AG04450 (cell line): Measurements from ENCODE around the gene NSMCE1. TPM values are rescaled to one million over a fixed set of nuclear protein-coding genes. Genes with fewer than 3 reads are reported as not detected.

Experiments
- CTCF ChIA-PET: fragments of 300-600, 350-600 bp; formaldehyde crosslinking; extraction: SDS; loops from one replicate; lab custom pipeline; 2022; ENCODE audit warnings: antibody characterized with exemption, inconsistent platforms; lab: Charles Lee
- POLR2A ChIA-PET: fragments of 350-600 bp; formaldehyde crosslinking; extraction: SDS; loops from one replicate; lab custom pipeline; 2021; ENCODE audit warnings: antibody characterized with exemption, inconsistent platforms; lab: Yijun Ruan, JAX
- DNase-seq: peaks from one replicate; pipeline ENCODE4 v3.0.0-alpha.2; 2011; ENCODE audit warnings: low read depth, low spot score
- H3K27ac ChIP-seq: one replicate; pipeline ENCODE4 v1.5.1; 2012; ENCODE audit warnings: low read depth, low read length, control low read depth
- H3K27me3 ChIP-seq: one replicate; pipeline ENCODE4 v1.6.0; 2012; ENCODE audit warnings: low read length; ENCODE audit not compliant: control insufficient read depth, insufficient read depth
- H3K4me3 ChIP-seq: 2 replicates; pipeline ENCODE4 v1.5.1; 2011; ENCODE audit warnings: mild to moderate bottlenecking, low read depth, low read length, control low read depth
- H3K9me3 ChIP-seq: 2 replicates; pipeline ENCODE4 v1.5.1; 2012; ENCODE audit warnings: low read length; ENCODE audit not compliant: control insufficient read depth, insufficient read depth
- CTCF ChIP-seq: IDR thresholded peaks from 2 replicates; pipeline ENCODE4 v1.5.1; 2011; ENCODE audit warnings: low read depth, low read length, control low read depth, inconsistent platforms
- polyA plus RNA-seq: library from polyadenylated mRNA; depleted of rRNA; stranded (reverse); fragments of >200 nt; gene quantifications from 2 replicates; pipeline ENCODE4 v1.2.3, GENCODE V29; 2011

NSMCE1 gene
- polyA plus RNA-seq, 1 experiment, result 35.4 TPM

DNA sequence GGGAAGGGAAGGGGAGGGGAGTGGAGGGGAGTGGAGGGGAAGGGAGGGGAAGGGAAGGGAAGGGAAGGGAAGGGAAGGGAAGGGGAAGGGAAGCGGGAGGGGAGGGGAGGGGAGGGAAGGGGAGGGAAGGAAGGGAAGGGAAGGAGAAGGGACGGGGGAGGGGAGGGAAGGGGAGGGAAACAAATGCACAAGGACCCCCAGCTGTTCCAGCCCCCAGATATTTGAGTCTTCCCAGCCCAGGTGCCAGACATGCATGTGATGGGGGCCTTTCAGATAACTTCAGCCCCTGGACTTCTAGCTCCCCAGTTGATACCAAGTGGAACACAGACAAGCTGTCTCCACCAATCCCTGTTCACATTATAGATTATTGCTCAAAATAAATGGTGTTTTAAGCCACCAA is 79.9 kb downstream of the NSMCE1 start:
- TF ChIP-seq CTCF, result no peak
- H3K4me3 ChIP-seq, result no peak overlapping the region
- ChIA-PET CTCF (interaction anchor here (1.3 to 1.4 kb wide), 2 partner anchors 9 to 36 kb away, joined by 4 to 6 read pairs; no protein-coding TSS in a partner anchor), POLR2A (no interaction called here)
- H3K9me3 ChIP-seq, result no peaks in the 10 kb centered on the region; the same call in 1 of the 2 replicates
- H3K27me3 ChIP-seq, result peaks cover 15% of the 10 kb centered on the region
- H3K27ac ChIP-seq, result no peak overlapping the region
- DNase-seq, result no peak

- H3K9me3 ChIP-seq, result no peaks in the 10 kb centered on the region; the same call in 1 of the 2 replicates
- no peak for DNase-seq
- no peak for TF ChIP-seq CTCF
- H3K27me3 ChIP-seq, result peaks cover 7% of the 10 kb centered on the region
- H3K27ac ChIP-seq, result no peak overlapping the region
- no peak overlapping the region for H3K4me3 ChIP-seq
- ChIA-PET CTCF (no interaction called here), POLR2A (no interaction called here)
Measured at GRCh38 chr16:27185776-27186130, 82.8 kb downstream of the NSMCE1 start.

GRCh38 chr16:27182906-27183405 is 85.6 kb downstream of the NSMCE1 start:
- H3K9me3 ChIP-seq, result no peaks in the 10 kb centered on the region
- no peak overlapping the region for H3K4me3 ChIP-seq
- POLR2A ChIA-PET, result no interaction called here
- no peak for TF ChIP-seq CTCF
- no peak for DNase-seq
- CTCF ChIA-PET, result no interaction called here
- no peaks in the 10 kb centered on the region for H3K27me3 ChIP-seq
- no peak overlapping the region for H3K27ac ChIP-seq

GRCh38 chr16:27181019-27181790 is 87.4 kb downstream of the NSMCE1 start:
- ChIA-PET CTCF (interaction anchor here (1.1 to 4.1 kb wide), 4 partner anchors 53 to 194 kb away, joined by 3 to 50 read pairs (median 21); no protein-coding TSS in a partner anchor), POLR2A (interaction anchor here (0.7 kb wide), 1 partner anchor 9 kb away, joined by 3 read pairs; no protein-coding TSS in a partner anchor)
- Histone ChIP-seq H3K9me3 (no peaks in the 10 kb centered on the region), H3K27me3 (no peaks in the 10 kb centered on the region), H3K4me3 (no peak overlapping the region), H3K27ac (no peak overlapping the region)
- DNase-seq, result no peak
- no peak for TF ChIP-seq CTCF

GRCh38 chr16:27179500-27180072 is 89.0 kb downstream of the NSMCE1 start:
- H3K4me3 ChIP-seq, result no peak overlapping the region
- peak; percentile 79 for TF ChIP-seq CTCF
- H3K9me3 ChIP-seq, result no peaks in the 10 kb centered on the region
- POLR2A ChIA-PET, result no interaction called here
- H3K27me3 ChIP-seq, result no peaks in the 10 kb centered on the region
- no peak overlapping the region for H3K27ac ChIP-seq
- no peak for DNase-seq
- CTCF ChIA-PET, result interaction anchor here (0.5 to 4.1 kb wide), 30 partner anchors 8 to 669 kb away, joined by 3 to 50 read pairs (median 5); partner anchors contain the start of gene KDM8
